Ishikawa (cell line): Measurements from ENCODE around the gene SPC24.

Source experiments
- CEBPB ChIP-seq: IDR thresholded peaks from 2 replicates; pipeline ENCODE4 v1.6.1; 2012
- CREB1 ChIP-seq: IDR thresholded peaks from 2 replicates; pipeline ENCODE4 v1.6.1; 2012; ENCODE audit warnings: low read depth
- EGR1 ChIP-seq: IDR thresholded peaks from 2 replicates; pipeline ENCODE4 v1.6.1; 2012
- EP300 ChIP-seq: IDR thresholded peaks from 2 replicates; pipeline ENCODE4 v1.6.1; 2012; ENCODE audit warnings: borderline replicate concordance
- FOXM1 ChIP-seq: IDR thresholded peaks from 2 replicates; pipeline ENCODE4 v1.6.1; 2012; ENCODE audit warnings: low read depth, borderline replicate concordance
- NFIC ChIP-seq: IDR thresholded peaks from 2 replicates; pipeline ENCODE4 v1.6.1; 2012
- RAD21 ChIP-seq: IDR thresholded peaks from 2 replicates; pipeline ENCODE4 v1.6.1; 2012; ENCODE audit warnings: low read depth
- TAF1 ChIP-seq: IDR thresholded peaks from 2 replicates; pipeline ENCODE4 v1.6.1; 2012; ENCODE audit warnings: low read depth, mild to moderate bottlenecking
- TCF12 ChIP-seq: IDR thresholded peaks from 2 replicates; pipeline ENCODE4 v1.6.1; 2012; ENCODE audit warnings: low read depth
- TEAD4 ChIP-seq: IDR thresholded peaks from 2 replicates; pipeline ENCODE4 v1.6.1; 2012
- YY1 ChIP-seq: IDR thresholded peaks from 2 replicates; pipeline ENCODE4 v1.6.1; 2012; ENCODE audit warnings: low read depth
- ZBTB7A ChIP-seq: IDR thresholded peaks from 2 replicates; pipeline ENCODE4 v1.6.1; 2012; ENCODE audit warnings: low read depth
- TF ChIP-seq, protein P1 (sequence below): IDR thresholded peaks from 2 replicates; pipeline ENCODE4 v1.6.1; 2012; ENCODE audit warnings: low read depth, mild to moderate bottlenecking
- TF ChIP-seq, protein P2 (sequence below): IDR thresholded peaks from 2 replicates; pipeline ENCODE4 v1.6.1; 2012
- TF ChIP-seq, protein P3 (sequence below): IDR thresholded peaks from 2 replicates; pipeline ENCODE4 v1.6.1; 2012

SPC24 gene

DNA sequence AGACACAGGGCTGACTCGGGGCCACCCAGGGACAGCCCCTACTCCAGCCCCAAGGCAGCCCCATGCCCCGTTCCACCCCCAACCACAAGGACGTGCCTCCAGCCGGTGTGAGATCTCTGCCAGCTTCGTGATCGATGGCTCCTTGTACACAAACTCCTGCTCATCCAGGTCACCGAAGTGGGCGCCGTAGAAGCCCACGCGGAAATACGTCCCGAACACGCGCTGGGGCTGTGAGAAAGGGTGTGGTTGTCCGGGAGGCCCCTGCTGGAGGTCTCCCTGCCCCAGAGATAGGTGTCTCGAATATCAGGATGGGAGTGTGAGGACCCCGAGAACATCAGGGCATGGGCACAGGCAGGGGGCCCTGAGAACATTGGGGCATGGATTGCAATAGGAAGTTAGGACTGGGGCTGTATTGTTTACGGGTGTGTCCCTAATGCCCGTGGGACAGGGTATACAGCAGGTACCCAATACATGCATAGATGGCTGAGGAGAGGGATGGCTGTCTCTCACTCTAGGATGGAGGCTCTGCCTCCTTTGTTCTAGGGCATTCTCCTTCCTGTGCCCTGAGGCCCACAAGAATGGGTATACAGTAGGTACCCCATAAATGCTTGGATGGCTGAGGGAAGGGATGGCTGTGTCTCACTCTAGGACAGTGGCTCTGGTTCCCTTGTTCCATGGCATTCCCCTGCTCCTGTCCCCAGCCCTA, 47.1 kb upstream of the SPC24 start:
- no peak for TF ChIP-seq NFIC
- TF ChIP-seq, protein P1, sequence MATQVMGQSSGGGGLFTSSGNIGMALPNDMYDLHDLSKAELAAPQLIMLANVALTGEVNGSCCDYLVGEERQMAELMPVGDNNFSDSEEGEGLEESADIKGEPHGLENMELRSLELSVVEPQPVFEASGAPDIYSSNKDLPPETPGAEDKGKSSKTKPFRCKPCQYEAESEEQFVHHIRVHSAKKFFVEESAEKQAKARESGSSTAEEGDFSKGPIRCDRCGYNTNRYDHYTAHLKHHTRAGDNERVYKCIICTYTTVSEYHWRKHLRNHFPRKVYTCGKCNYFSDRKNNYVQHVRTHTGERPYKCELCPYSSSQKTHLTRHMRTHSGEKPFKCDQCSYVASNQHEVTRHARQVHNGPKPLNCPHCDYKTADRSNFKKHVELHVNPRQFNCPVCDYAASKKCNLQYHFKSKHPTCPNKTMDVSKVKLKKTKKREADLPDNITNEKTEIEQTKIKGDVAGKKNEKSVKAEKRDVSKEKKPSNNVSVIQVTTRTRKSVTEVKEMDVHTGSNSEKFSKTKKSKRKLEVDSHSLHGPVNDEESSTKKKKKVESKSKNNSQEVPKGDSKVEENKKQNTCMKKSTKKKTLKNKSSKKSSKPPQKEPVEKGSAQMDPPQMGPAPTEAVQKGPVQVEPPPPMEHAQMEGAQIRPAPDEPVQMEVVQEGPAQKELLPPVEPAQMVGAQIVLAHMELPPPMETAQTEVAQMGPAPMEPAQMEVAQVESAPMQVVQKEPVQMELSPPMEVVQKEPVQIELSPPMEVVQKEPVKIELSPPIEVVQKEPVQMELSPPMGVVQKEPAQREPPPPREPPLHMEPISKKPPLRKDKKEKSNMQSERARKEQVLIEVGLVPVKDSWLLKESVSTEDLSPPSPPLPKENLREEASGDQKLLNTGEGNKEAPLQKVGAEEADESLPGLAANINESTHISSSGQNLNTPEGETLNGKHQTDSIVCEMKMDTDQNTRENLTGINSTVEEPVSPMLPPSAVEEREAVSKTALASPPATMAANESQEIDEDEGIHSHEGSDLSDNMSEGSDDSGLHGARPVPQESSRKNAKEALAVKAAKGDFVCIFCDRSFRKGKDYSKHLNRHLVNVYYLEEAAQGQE: no peak
- no peak for TF ChIP-seq TAF1
- TF ChIP-seq, protein P2, sequence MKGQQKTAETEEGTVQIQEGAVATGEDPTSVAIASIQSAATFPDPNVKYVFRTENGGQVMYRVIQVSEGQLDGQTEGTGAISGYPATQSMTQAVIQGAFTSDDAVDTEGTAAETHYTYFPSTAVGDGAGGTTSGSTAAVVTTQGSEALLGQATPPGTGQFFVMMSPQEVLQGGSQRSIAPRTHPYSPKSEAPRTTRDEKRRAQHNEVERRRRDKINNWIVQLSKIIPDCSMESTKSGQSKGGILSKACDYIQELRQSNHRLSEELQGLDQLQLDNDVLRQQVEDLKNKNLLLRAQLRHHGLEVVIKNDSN: no peak
- no peak for TF ChIP-seq TCF12
- no peak for TF ChIP-seq EGR1
- no peak for TF ChIP-seq YY1
- TF ChIP-seq ZBTB7A: no peak
- no peak for TF ChIP-seq CREB1
- TF ChIP-seq, protein P3, sequence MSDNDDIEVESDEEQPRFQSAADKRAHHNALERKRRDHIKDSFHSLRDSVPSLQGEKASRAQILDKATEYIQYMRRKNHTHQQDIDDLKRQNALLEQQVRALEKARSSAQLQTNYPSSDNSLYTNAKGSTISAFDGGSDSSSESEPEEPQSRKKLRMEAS: no peak
- TF ChIP-seq RAD21: no peak
- no peak for TF ChIP-seq TEAD4
- TF ChIP-seq CEBPB: no peak

DNA sequence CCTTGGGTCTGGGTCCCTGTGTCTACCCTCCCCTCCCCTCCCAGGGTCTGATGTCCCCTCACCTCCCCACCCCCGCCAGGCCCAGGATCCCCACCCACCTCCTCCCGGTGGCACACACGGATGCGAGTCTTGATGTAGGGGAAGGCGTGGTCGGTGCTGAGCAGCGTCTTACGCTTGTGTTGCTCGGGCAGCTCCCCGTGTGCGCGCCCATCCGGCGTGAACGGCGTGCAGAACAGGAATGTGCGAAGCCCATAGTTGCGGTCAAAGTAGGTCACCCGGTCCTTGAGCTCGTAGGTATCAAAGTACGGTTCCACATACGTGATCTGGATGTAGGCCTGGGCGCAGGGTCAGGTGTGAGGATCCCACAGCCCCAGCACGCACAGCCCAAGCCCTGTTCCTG, 46.2 kb upstream of the SPC24 start:
- TF ChIP-seq TCF12 (no peak), EP300 (no peak), YY1 (no peak), ZBTB7A (no peak)
- TF ChIP-seq, protein P1: no peak

DNA sequence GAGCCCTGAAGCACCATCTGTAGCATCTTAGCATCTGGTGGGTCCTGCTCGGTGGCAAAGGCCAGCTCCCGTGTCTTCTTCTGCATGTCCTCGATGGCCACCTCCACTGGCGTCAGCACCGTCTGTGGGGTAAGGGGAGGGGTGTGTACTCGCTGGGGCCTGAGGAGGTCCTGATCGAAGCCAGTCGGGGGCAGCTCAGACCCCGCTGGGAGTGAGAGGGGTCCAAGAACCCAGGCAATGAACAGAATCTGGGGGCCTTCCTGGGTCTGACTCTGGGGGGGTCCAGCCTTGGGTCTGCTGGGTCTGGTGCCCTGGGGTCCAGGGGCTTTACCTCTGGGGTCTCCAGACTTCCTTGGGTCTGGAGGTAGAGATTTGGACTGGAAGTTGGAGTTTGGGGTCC, 45.3 kb upstream of the SPC24 start:
- TF ChIP-seq EGR1 (no peak), CEBPB (no peak), EP300 (no peak), RAD21 (no peak), FOXM1 (no peak), YY1 (no peak), TCF12 (no peak), ZBTB7A (no peak), NFIC (no peak), TAF1 (no peak), CREB1 (no peak)
- TF ChIP-seq, protein P1: no peak

DNA sequence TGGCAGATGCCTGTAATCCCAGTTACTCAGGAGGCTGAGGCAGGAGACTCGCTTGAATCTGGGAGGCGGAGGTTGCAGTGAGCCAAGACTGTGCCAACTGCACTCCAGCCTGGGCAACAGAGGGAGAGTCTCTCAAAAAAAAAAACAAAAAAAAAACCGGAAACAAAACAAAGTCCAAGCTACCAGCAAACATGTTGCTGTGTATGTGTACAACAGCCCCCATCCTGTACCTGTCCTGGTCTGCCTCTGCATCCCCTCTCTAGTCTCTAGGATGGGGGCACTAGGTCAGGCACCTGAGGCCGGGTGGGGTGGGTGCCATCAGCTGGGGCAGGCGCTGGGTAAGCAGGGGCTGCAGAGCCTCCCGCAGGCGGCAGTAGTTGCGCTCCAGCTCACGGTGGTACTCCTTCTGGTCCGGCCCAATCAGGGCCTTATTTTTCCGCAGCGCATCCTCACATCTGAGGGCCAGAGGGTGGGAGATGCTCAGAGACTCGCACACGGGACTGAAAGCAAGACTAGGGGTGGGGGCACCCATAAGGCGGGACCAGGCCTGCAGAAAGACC, 44.5 kb upstream of the SPC24 start:
- TF ChIP-seq RAD21 (no peak), CEBPB (no peak), TAF1 (no peak), TEAD4 (no peak), NFIC (no peak), EGR1 (no peak), YY1 (no peak), FOXM1 (no peak), CREB1 (no peak)
- TF ChIP-seq, protein P1: no peak
- TF ChIP-seq, protein P2: no peak
